ENCODE results near the gene KNDC1.

The KNDC1 gene

GRCh38 chr10:133246236-133246626 lies 86.2 kb downstream of the KNDC1 start:
- H3K27me3 ChIP-seq (ENCODE audit: insufficient read depth, low read length, poor library complexity): no peaks in the 10 kb centered on the region
- no peaks in the 10 kb centered on the region for H3K79me1 ChIP-seq (ENCODE audit: low read length)
- H4K5ac ChIP-seq (ENCODE audit: low read length): no peak overlapping the region
- H3K4me3 ChIP-seq (ENCODE audit: low read length): no peak overlapping the region
- no peak overlapping the region for H3K9ac ChIP-seq (ENCODE audit: low read length)
- WGBS (ENCODE audit: extremely low coverage, insufficient coverage, low lambda C conversion rate): no CpG with 5 or more reads among the region's 12 CpGs
- H3K79me2 ChIP-seq (ENCODE audit: control insufficient read depth, insufficient read depth, low read length): no peaks in the 10 kb centered on the region
- no peak overlapping the region for H2BK5ac ChIP-seq (ENCODE audit: low read length)
- no peak overlapping the region for H3K4ac ChIP-seq (ENCODE audit: low read depth, low read length)
- H3K4me2 ChIP-seq (ENCODE audit: low read length): no peak overlapping the region
- no peak overlapping the region for H3K18ac ChIP-seq (ENCODE audit: low read length)
- H2AK5ac ChIP-seq (ENCODE audit: low read length): no peak overlapping the region
- H2BK120ac ChIP-seq (ENCODE audit: low read depth, low read length): no peak overlapping the region
- H3K36me3 ChIP-seq (ENCODE audit: control insufficient read depth, insufficient read depth, low read length): no peaks in the 10 kb centered on the region
- H2BK15ac ChIP-seq (replicated peaks; ENCODE audit: low read depth): no peak overlapping the region
- no peak overlapping the region for H4K8ac ChIP-seq (ENCODE audit: low read depth, low read length)
- H3K27ac ChIP-seq (ENCODE audit: low read depth, low read length): no peak overlapping the region
- DNase-seq: no peak
- peak overlapping the region; percentile 25 for H3K56ac ChIP-seq (ENCODE audit: low read length)
- H3K23ac ChIP-seq (ENCODE audit: low read length): no peak overlapping the region
- no peaks in the 10 kb centered on the region for H3K4me1 ChIP-seq (ENCODE audit: control insufficient read depth, low read depth, low read length)

GRCh38 chr10:133247681-133248333 lies 87.8 kb downstream of the KNDC1 start:
- Histone ChIP-seq H3K18ac (ENCODE audit: low read length) (no peak overlapping the region), H2BK15ac (replicated peaks; ENCODE audit: low read depth) (no peak overlapping the region), H3K4me2 (ENCODE audit: low read length) (no peak overlapping the region), H3K79me1 (ENCODE audit: low read length) (no peaks in the 10 kb centered on the region), H3K27me3 (ENCODE audit: insufficient read depth, low read length, poor library complexity) (no peaks in the 10 kb centered on the region), H2BK5ac (ENCODE audit: low read length) (no peak overlapping the region), H2BK120ac (ENCODE audit: low read depth, low read length) (no peak overlapping the region), H3K4ac (ENCODE audit: low read depth, low read length) (no peak overlapping the region), H3K4me3 (ENCODE audit: low read length) (no peak overlapping the region), H3K4me1 (ENCODE audit: control insufficient read depth, low read depth, low read length) (no peaks in the 10 kb centered on the region), H4K8ac (ENCODE audit: low read depth, low read length) (no peak overlapping the region), H3K23ac (ENCODE audit: low read length) (no peak overlapping the region), H3K36me3 (ENCODE audit: control insufficient read depth, insufficient read depth, low read length) (no peaks in the 10 kb centered on the region), H4K5ac (ENCODE audit: low read length) (no peak overlapping the region), H3K27ac (ENCODE audit: low read depth, low read length) (no peak overlapping the region), H3K56ac (ENCODE audit: low read length) (peak overlapping the region; percentile 15), H2AK5ac (ENCODE audit: low read length) (no peak overlapping the region), H3K79me2 (ENCODE audit: control insufficient read depth, insufficient read depth, low read length) (no peaks in the 10 kb centered on the region), H3K9ac (ENCODE audit: low read length) (no peak overlapping the region)
- WGBS (ENCODE audit: extremely low coverage, insufficient coverage, low lambda C conversion rate): no CpG with 5 or more reads among the region's 36 CpGs
- no peak for DNase-seq

GRCh38 chr10:133248334-133248715 lies 88.3 kb downstream of the KNDC1 start:
- WGBS (ENCODE audit: extremely low coverage, insufficient coverage, low lambda C conversion rate): no CpG with 5 or more reads among the region's 12 CpGs
- no peaks in the 10 kb centered on the region for H3K79me2 ChIP-seq (ENCODE audit: control insufficient read depth, insufficient read depth, low read length)
- no peaks in the 10 kb centered on the region for H3K79me1 ChIP-seq (ENCODE audit: low read length)
- H3K9ac ChIP-seq (ENCODE audit: low read length): no peak overlapping the region
- DNase-seq: no peak
- no peaks in the 10 kb centered on the region for H3K36me3 ChIP-seq (ENCODE audit: control insufficient read depth, insufficient read depth, low read length)
- no peaks in the 10 kb centered on the region for H3K4me1 ChIP-seq (ENCODE audit: control insufficient read depth, low read depth, low read length)
- H2BK15ac ChIP-seq (replicated peaks; ENCODE audit: low read depth): no peak overlapping the region
- H3K27me3 ChIP-seq (ENCODE audit: insufficient read depth, low read length, poor library complexity): no peaks in the 10 kb centered on the region
- H4K5ac ChIP-seq (ENCODE audit: low read length): no peak overlapping the region
- no peak overlapping the region for H2BK5ac ChIP-seq (ENCODE audit: low read length)
- no peak overlapping the region for H3K4ac ChIP-seq (ENCODE audit: low read depth, low read length)
- H3K4me3 ChIP-seq (ENCODE audit: low read length): no peak overlapping the region
- no peak overlapping the region for H3K27ac ChIP-seq (ENCODE audit: low read depth, low read length)
- H2AK5ac ChIP-seq (ENCODE audit: low read length): no peak overlapping the region
- no peak overlapping the region for H3K18ac ChIP-seq (ENCODE audit: low read length)
- no peak overlapping the region for H4K8ac ChIP-seq (ENCODE audit: low read depth, low read length)
- no peak overlapping the region for H3K4me2 ChIP-seq (ENCODE audit: low read length)
- no peak overlapping the region for H3K56ac ChIP-seq (ENCODE audit: low read length)
- H2BK120ac ChIP-seq (ENCODE audit: low read depth, low read length): no peak overlapping the region
- H3K23ac ChIP-seq (ENCODE audit: low read length): no peak overlapping the region

GRCh38 chr10:133249094-133249780 lies 89.2 kb downstream of the KNDC1 start:
- H3K18ac ChIP-seq (ENCODE audit: low read length): no peak overlapping the region
- no peak overlapping the region for H2BK15ac ChIP-seq (replicated peaks; ENCODE audit: low read depth)
- no peak overlapping the region for H3K56ac ChIP-seq (ENCODE audit: low read length)
- H3K4me3 ChIP-seq (ENCODE audit: low read length): no peak overlapping the region
- no peak overlapping the region for H3K23ac ChIP-seq (ENCODE audit: low read length)
- H2BK120ac ChIP-seq (ENCODE audit: low read depth, low read length): no peak overlapping the region
- no peaks in the 10 kb centered on the region for H3K79me2 ChIP-seq (ENCODE audit: control insufficient read depth, insufficient read depth, low read length)
- H3K79me1 ChIP-seq (ENCODE audit: low read length): no peaks in the 10 kb centered on the region
- no peak overlapping the region for H4K8ac ChIP-seq (ENCODE audit: low read depth, low read length)
- H2AK5ac ChIP-seq (ENCODE audit: low read length): no peak overlapping the region
- H3K4ac ChIP-seq (ENCODE audit: low read depth, low read length): no peak overlapping the region
- no peak overlapping the region for H3K27ac ChIP-seq (ENCODE audit: low read depth, low read length)
- no peaks in the 10 kb centered on the region for H3K27me3 ChIP-seq (ENCODE audit: insufficient read depth, low read length, poor library complexity)
- H3K9ac ChIP-seq (ENCODE audit: low read length): no peak overlapping the region
- H4K5ac ChIP-seq (ENCODE audit: low read length): no peak overlapping the region
- no peaks in the 10 kb centered on the region for H3K4me1 ChIP-seq (ENCODE audit: control insufficient read depth, low read depth, low read length)
- no peak for DNase-seq
- H2BK5ac ChIP-seq (ENCODE audit: low read length): no peak overlapping the region
- no CpG with 5 or more reads among the region's 21 CpGs for WGBS (ENCODE audit: extremely low coverage, insufficient coverage, low lambda C conversion rate)
- H3K36me3 ChIP-seq (ENCODE audit: control insufficient read depth, insufficient read depth, low read length): no peaks in the 10 kb centered on the region
- no peak overlapping the region for H3K4me2 ChIP-seq (ENCODE audit: low read length)

- Histone ChIP-seq H3K23ac (ENCODE audit: low read length) (no peak overlapping the region), H2BK15ac (replicated peaks; ENCODE audit: low read depth) (no peak overlapping the region), H4K8ac (ENCODE audit: low read depth, low read length) (no peak overlapping the region), H3K56ac (ENCODE audit: low read length) (no peak overlapping the region), H3K27ac (ENCODE audit: low read depth, low read length) (no peak overlapping the region), H3K79me2 (ENCODE audit: control insufficient read depth, insufficient read depth, low read length) (no peaks in the 10 kb centered on the region), H3K4me2 (ENCODE audit: low read length) (no peak overlapping the region), H3K79me1 (ENCODE audit: low read length) (no peaks in the 10 kb centered on the region), H3K9ac (ENCODE audit: low read length) (no peak overlapping the region), H3K18ac (ENCODE audit: low read length) (no peak overlapping the region), H3K36me3 (ENCODE audit: control insufficient read depth, insufficient read depth, low read length) (no peaks in the 10 kb centered on the region), H2BK5ac (ENCODE audit: low read length) (no peak overlapping the region), H3K4me3 (ENCODE audit: low read length) (no peak overlapping the region), H3K4ac (ENCODE audit: low read depth, low read length) (no peak overlapping the region), H3K27me3 (ENCODE audit: insufficient read depth, low read length, poor library complexity) (no peaks in the 10 kb centered on the region), H3K4me1 (ENCODE audit: control insufficient read depth, low read depth, low read length) (no peaks in the 10 kb centered on the region), H2BK120ac (ENCODE audit: low read depth, low read length) (no peak overlapping the region), H4K5ac (ENCODE audit: low read length) (no peak overlapping the region), H2AK5ac (ENCODE audit: low read length) (no peak overlapping the region)
- DNase-seq: no peak
- WGBS (ENCODE audit: extremely low coverage, insufficient coverage, low lambda C conversion rate): no CpG with 5 or more reads among the region's 11 CpGs
Measured at GRCh38 chr10:133249975-133250754, 90.1 kb downstream of the KNDC1 start.
